PFSK-1 (cell line): ENCODE results near the gene CLEC17A.

Experiments used
- REST ChIP-seq, 2 experiments: IDR thresholded peaks; 2 replicates each; pipeline versions ENCODE4 v1.6.1 to v1.8.0; 2011 to 2012; ENCODE audit warnings: low read depth in 2 of 2, low read length in 2 of 2, control low read depth in 1 of 2, inconsistent platforms in 1 of 2, mild to moderate bottlenecking in 1 of 2, moderate library complexity in 1 of 2; ENCODE audit not compliant: insufficient read depth in 1 of 2
- TAF1 ChIP-seq: IDR thresholded peaks from 2 replicates; pipeline ENCODE4 v1.6.1; 2012; ENCODE audit warnings: low read length, control low read depth, borderline replicate concordance; ENCODE audit not compliant: insufficient read depth

GRCh38 chr19:14555918-14556661 lies 26.8 kb upstream of the CLEC17A start:
- TF ChIP-seq REST (IDR thresholded peaks at IDR 0.05; ENCODE audit: insufficient read depth in 1 of 2, low read depth in 2 of 2, low read length in 2 of 2) (no peak), TAF1 (no peak)
